ENCODE data around the gene CD1E. TPM values are rescaled to one million over a fixed set of nuclear protein-coding genes. Genes with fewer than 3 reads are reported as not detected.

CD1E gene
- total RNA-seq, 1 experiment from 2014 or later = not detected

- H3K4me3 ChIP-seq (ENCODE audit: insufficient read depth, low read depth, low read length) = no peak overlapping the region
- no peak for DNase-seq
These were observed 43.0 kb downstream of the CD1E start for GRCh38 chr1:158396646-158397045.

GRCh38 chr1:158398818-158399514 lies 45.3 kb downstream of the CD1E start, which contains the start of gene OR10T2:
Gene OR10T2 (minus strand): TSS chr1:158399466. CDS start chr1:158399466, 0 bp downstream.
- no peak for DNase-seq
- H3K4me3 ChIP-seq (ENCODE audit: insufficient read depth, low read depth, low read length) = no peak within 1 kb of the TSS
- H3K36me3 ChIP-seq (replicated peaks; ENCODE audit: control insufficient read depth, insufficient read depth, low read length) = no peaks in the 10 kb centered on the region
- no peaks in the 10 kb centered on the region for H3K27me3 ChIP-seq (ENCODE audit: control insufficient read depth, insufficient read depth, low read length)

More at GRCh38 chr1:158396646-158397045, 43.0 kb downstream of the CD1E start:
- Histone ChIP-seq H3K36me3 (replicated peaks; ENCODE audit: control insufficient read depth, insufficient read depth, low read length) (no peaks in the 10 kb centered on the region), H3K27me3 (ENCODE audit: control insufficient read depth, insufficient read depth, low read length) (no peaks in the 10 kb centered on the region)

- no peaks in the 10 kb centered on the region for H3K36me3 ChIP-seq (replicated peaks; ENCODE audit: control insufficient read depth, insufficient read depth, low read length)
- no peak overlapping the region for H3K4me3 ChIP-seq (ENCODE audit: insufficient read depth, low read depth, low read length)
- no peaks in the 10 kb centered on the region for H3K27me3 ChIP-seq (ENCODE audit: control insufficient read depth, insufficient read depth, low read length)
- DNase-seq = no peak
These were observed 47.2 kb downstream of the CD1E start for GRCh38 chr1:158400871-158401270.

GRCh38 chr1:158407092-158407491 lies 53.4 kb downstream of the CD1E start:
- no peak for DNase-seq
- no peak overlapping the region for H3K4me3 ChIP-seq (ENCODE audit: insufficient read depth, low read depth, low read length)
- no peaks in the 10 kb centered on the region for H3K27me3 ChIP-seq (ENCODE audit: control insufficient read depth, insufficient read depth, low read length)
- no peaks in the 10 kb centered on the region for H3K36me3 ChIP-seq (replicated peaks; ENCODE audit: control insufficient read depth, insufficient read depth, low read length)

Other genes starting within 250 kb of the CD1E start
- 5.9 and 6.4 TPM in 2 replicates for gene CD1D, start 173.0 kb upstream of the CD1E start, total RNA-seq (2014; rRNA removed; shearing (Covaris generic))
- gene CD1A, start 99.5 kb upstream of the CD1E start, total RNA-seq (2014; rRNA removed; shearing (Covaris generic)) = not detected in 2 replicates
- gene CD1C, start 64.0 kb upstream of the CD1E start, total RNA-seq (2014; rRNA removed; shearing (Covaris generic)) = not detected in 2 replicates
- not detected in 2 replicates for gene CD1B, start 22.4 kb upstream of the CD1E start, total RNA-seq (2014; rRNA removed; shearing (Covaris generic))
- not detected in 2 replicates for gene OR10T2, start 45.6 kb downstream of the CD1E start, total RNA-seq (2014; rRNA removed; shearing (Covaris generic))
- gene OR10K2, start 72.3 kb downstream of the CD1E start, total RNA-seq (2014; rRNA removed; shearing (Covaris generic)) = not detected in 2 replicates
- gene OR10K1, start 107.9 kb downstream of the CD1E start, total RNA-seq (2014; rRNA removed; shearing (Covaris generic)) = not detected in 2 replicates
- gene OR10R2, start 118.3 kb downstream of the CD1E start, total RNA-seq (2014; rRNA removed; shearing (Covaris generic)) = not detected in 2 replicates
- not detected in 2 replicates for gene OR6Y1, start 200.5 kb downstream of the CD1E start, total RNA-seq (2014; rRNA removed; shearing (Covaris generic))
- not detected in 2 replicates for gene OR6P1, start 216.7 kb downstream of the CD1E start, total RNA-seq (2014; rRNA removed; shearing (Covaris generic))
- gene OR10X1, start 226.0 kb downstream of the CD1E start, total RNA-seq (2014; rRNA removed; shearing (Covaris generic)) = not detected in 2 replicates